GM18502 (cell line): ENCODE measurements around the gene EXOC2.

Source experiments
- ATAC-seq: cut with Tn5 transposase; IDR thresholded peaks from one replicate; pipeline ENCODE4 v1.9.1; 2021; ENCODE audit warnings: mild to moderate bottlenecking; ENCODE audit not compliant: unreplicated experiment, poor library complexity

The EXOC2 gene

DNA sequence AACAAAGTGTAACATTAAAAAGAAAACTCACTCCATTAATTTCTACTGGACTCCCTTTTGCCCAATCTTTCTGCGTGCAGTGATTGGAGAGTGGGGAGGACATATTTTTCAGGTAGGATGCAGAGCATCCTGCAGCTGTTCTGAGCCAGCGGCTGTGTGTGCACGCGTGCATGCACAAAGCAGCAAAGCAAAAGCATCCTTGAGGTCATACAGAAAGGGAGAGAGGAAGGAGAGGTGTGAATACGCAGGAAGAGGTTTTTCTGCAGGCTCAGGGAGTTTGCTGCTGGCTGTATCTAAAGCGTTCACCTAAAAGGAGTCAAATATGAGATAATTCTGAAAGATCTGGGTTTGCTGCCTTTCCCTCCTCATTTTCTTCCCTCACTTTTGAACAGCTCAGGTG is 144.4 kb downstream of the EXOC2 start:
- ATAC-seq = no peak

- no peak for ATAC-seq
Measured at GRCh38 chr6:548091-548490, 144.8 kb downstream of the EXOC2 start.

- ATAC-seq = no peak
Measured at GRCh38 chr6:540490-540889, 152.4 kb downstream of the EXOC2 start.

DNA sequence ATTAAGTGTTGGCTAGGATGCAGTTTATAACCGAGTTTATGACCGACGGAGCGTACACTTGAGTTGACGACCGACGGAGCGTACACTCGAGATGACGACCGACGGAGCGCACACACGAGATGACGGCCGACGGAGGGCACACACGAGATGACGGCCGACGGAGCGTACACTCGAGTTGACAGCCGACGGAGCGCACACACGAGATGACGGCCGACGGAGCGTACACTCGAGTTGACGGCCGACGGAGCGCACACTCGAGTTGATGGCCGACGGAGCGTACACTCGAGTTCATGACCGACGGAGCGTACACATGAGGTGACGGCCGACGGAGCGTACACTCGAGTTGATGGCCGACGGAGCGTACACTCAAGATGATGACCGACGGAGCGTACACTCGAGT is 155.8 kb downstream of the EXOC2 start:
- no peak for ATAC-seq

DNA sequence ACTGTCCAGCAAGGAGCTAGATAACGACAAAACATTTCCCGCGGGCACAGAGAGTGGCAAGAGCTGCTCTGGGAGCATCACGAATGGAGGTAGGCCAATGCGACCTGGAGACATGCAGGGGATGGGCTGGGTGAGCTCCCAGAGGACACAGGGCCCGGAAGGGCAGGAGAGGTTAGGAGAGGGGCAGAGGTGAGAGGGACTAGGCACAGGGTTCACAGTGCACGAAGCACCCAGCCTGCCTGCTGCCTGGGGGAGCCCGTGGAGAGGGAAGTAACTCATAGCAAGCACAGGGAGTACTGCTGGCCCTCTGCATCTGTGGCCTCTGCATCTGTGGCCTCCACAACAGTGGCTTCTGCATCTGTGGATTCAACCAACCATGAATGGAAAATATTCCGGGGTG is 162.5 kb downstream of the EXOC2 start:
- ATAC-seq = no peak

GRCh38 chr6:528989-529388 is 163.9 kb downstream of the EXOC2 start:
- no peak for ATAC-seq

DNA sequence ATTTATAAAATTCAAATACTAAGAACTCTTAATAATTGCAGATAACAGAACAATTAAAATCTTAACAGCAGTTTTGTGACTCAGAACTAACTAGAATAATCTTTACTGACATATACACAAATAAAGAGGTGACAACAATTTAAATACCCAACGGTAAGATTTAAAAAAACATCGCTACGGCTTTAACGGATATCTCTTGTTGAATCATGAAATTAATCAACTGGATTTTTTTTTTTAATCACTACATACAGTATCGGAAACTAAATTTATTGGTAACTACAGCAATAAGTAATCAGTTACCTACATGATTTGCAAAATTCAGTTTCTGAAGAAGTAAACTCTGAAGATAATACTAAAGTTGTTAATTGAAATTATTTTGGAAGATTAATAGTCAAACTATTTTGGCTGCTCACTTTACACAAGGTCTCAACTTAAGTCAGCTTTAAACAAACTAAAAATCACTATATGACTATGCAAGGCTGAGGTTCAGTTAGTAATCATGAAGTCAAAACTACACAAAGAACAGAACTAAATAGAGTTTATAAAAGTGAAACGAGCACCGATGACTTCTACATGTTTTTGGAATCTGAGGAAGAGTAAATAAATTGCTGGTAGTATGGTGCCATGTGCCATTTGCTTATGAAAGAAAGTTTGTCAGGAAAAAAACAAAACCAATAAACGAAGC is 164.8 kb downstream of the EXOC2 start:
- ATAC-seq = no peak

- ATAC-seq = no peak
Measured at GRCh38 chr6:524803-525202, 168.1 kb downstream of the EXOC2 start.

DNA sequence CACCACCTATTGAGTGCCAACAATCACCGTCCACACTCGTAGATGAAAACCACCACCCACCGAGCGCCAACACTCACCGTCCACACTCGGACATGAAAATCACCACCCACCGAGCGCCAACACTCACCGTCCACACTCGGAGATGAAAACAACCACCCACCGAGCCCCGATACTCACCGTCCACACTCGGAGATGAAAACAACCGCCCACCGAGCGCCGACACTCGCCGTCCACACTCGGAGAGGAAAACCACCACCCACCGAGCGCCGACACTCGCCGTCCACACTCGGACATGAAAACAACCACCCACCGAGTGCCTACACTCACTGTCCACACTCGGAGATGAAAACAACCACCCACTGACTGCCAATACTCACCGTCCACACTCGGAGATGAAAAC is 172.1 kb downstream of the EXOC2 start:
- no peak for ATAC-seq

- no peak for ATAC-seq
Measured at GRCh38 chr6:518218-518617, 174.7 kb downstream of the EXOC2 start.

DNA sequence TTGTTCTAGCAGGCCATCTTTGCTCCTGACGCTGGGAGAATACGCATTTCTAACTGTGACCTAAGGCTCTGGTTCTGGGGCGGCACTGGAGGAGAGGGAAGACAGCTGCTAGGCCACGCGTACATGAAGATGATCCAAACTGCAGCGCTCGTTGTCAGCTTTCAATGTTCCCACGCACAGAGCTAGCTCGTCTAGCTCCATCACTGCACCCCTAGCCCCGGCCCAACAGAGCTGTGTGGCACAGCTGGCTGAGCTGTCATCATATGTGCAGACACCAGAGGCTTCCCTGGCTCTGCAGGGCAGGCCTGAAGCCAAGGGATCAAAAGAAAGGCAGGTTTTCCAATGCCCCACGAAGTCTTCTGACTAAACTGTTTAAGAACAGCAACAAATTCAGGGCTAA is 176.7 kb downstream of the EXOC2 start:
- no peak for ATAC-seq

GRCh38 chr6:515267-515666 is 177.7 kb downstream of the EXOC2 start:
- ATAC-seq = no peak

DNA sequence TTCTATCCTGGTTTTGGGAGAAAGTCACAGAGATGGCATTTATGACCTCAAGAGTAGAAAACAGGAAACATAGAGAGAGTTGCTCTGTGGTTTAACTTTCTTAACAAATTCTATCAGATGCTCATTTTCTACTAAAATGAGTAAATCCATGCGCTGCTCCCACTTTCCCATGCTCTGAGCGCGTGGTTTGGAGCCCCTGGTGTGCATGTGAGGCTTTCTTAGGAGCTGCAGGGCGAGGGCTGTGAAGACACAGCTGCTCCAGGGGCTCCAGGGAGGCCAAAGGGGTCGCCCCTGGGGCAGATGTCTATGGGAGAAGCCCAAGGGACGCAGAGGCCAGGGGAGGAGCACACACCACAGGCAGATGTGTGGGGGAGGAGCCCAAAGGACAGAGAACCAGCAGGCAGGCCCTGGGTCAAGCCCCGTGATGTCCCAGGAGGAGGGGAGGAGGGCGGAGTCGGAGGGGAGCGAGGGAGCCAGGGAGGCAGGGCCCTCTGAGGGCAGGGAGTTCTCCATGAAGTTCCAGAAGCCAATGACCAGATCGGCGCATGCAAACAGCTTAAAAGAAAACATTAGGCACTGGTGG is 178.5 kb downstream of the EXOC2 start:
- ATAC-seq = no peak

DNA sequence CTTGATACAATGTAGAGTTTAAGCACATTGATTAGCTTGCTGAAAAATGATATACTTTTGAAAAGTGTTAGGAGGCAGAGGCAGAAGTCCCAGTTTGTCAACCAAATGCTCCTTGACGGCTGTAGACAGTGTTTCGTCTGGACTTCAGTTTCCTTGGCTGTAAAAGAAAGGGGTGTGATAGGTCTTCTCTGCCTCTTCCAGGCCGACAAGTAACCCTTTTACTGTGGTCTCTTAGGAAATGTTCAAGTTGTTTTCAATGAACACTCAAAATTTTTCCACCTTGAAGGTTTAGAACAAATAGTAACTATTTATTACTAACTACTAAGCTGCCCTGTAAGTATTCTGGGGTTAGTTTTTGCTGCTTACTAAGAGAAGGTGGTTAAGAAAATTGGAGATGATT is 179.0 kb downstream of the EXOC2 start:
- ATAC-seq = no peak

DNA sequence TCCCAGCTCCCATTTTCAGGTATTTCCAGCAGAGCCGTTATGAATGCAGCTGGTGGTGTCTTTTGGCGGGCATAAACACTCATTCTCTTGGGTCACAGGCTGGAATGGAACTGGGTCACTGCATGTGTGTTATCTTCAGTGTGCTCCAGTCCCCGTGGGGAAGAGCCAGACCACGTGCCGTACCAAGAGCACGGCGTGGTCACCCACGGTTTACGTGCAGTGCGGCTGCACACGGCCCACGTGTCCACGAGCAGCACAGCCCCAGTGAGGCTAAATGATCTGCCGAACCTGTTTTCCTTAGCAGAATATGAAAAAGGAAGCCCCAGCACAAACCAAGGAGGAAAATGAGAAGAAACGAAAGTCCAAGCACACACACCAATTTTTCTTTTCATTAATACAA is 179.9 kb downstream of the EXOC2 start:
- ATAC-seq = no peak

DNA sequence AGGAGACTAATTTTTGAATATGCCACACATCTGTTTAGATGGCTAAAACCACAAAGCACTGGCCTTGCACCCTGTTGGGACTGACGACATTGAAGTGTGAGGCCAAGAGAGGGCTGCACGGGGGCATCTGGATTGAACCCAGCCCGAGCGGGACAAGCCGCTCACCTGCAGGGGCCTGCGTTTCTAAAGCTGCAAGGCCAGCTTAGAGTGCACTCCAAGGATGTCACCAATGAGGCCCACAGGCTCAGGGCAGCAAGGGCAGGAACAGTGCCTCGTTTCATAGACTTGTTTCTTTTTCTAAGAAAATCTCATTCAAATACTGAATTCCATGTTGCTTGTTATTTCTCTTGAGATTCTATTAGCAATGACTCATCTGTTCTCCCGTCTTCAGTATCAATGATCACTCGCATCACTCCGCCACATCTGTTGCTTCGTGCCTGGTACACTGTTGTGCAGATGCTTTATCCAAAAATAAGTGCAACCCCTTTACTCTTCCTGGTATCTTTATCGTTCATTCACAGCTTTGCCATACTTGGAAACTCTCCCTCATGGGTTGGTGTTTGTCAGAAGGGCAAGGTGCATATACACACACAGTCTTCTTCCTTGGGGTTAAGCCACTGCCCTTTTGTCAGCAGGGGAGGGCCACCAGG is 181.3 kb downstream of the EXOC2 start:
- ATAC-seq = no peak

GRCh38 chr6:509676-510075 is 183.3 kb downstream of the EXOC2 start:
- ATAC-seq = no peak

GRCh38 chr6:508614-509013 is 184.3 kb downstream of the EXOC2 start:
- no peak for ATAC-seq

GRCh38 chr6:508006-508405 is 184.9 kb downstream of the EXOC2 start:
- no peak for ATAC-seq

DNA sequence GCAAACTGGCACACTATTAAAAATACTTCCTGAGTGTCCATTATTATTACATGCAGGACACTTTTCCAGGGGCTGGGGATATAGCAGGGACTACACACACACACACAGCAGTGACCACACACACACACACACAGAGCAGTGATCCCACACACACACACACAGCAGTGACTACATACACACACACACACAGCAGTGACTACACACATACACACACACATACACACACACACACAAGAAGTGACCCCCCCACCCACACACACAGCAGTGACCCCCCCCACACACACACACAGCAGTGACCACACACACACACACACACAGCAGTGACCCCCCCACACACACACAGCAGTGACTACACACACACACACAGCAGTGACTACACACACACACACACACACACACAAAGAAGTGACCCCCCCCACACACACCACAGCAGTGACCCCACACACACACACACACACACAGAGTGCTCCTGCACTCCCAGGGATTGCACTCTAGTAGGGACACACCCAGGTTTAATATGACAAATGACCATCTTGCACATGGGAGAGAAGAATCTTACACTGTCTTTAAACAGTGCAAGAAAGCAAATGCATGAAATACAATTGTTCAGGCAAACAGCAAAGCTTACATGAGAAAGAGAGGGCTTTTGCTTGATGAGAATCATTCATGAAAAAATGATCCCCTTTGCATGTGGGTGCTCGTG is 185.9 kb downstream of the EXOC2 start:
- no peak for ATAC-seq

GRCh38 chr6:506508-506907 is 186.4 kb downstream of the EXOC2 start:
- ATAC-seq = peak; percentile 46
